Activated T-cell treated with anti-CD3 and anti-CD28 coated beads for 4 hours (primary cell): Measurements from ENCODE around the gene GPX7.

Experiments used
- DNase-seq: peaks from one replicate; pipeline ENCODE4 v3.0.0-alpha.2; 2020

GPX7 gene

GRCh38 chr1:52588535-52588934 lies 13.6 kb upstream of the GPX7 start:
- no peak for DNase-seq

DNA sequence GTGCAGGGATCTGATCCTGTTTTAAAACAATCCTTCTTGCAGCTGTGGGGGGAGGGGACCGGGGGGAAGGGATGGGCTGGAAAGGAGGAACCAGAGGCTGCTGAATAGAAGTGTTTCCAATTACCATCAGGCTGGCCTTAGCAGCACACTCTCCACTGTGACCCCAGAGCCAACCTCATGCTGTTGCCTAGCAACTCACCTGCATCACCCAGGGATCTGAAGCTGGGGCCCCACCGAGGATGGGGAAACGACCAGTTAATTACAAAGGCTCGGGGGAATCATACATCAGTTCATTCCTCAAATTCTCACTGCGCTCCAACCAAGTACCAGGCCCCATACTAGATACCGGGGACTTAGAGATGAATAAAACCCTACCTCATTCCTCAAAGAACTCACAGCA lies 11.9 kb upstream of the GPX7 start:
- no peak for DNase-seq

GRCh38 chr1:52592637-52593323 lies 9.4 kb upstream of the GPX7 start:
- DNase-seq: no peak

DNA sequence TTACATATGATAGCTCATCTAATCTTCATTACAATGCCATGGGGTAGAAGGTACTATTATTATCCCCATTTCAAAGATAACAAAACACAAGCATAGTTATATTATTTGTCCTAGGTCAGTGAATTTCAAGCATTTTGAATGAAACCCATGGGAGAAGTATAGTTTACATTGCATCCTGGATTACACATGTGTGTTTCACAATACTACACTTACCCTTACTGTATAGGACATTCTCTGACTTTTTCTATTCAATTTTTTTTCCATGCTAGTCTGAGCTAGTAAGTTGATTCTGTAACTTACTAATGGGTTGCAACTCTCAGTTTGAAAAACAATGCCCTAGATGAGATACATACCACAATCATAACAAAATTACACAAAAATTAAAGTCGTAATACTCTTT lies 8.7 kb upstream of the GPX7 start:
- no peak for DNase-seq

DNA sequence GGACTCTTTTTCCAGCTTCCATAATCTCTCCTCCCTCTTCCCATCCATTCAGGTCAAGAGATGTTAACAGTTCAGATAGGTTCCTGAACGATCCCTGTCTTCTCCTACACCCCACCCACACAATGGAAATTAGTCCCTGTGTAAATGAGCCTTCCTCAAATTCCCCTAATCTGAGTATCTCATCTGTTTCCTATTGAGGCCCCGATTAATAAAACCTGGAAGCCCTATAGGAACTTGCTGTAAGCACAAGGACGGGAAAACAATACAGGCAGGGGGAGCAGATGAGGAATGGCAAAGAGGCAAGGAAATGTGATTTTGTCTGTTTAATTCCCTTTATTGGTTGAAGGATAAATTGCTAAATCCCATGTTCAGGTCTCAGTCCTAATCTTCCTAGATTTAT lies 7.1 kb upstream of the GPX7 start:
- no peak for DNase-seq

GRCh38 chr1:52597912-52598311 lies 4.3 kb upstream of the GPX7 start:
- DNase-seq: no peak

- no peak for DNase-seq
Measured at GRCh38 chr1:52598729-52599128, 3.4 kb upstream of the GPX7 start.

- no peak for DNase-seq
Measured at GRCh38 chr1:52599236-52599635, 2.9 kb upstream of the GPX7 start.

GRCh38 chr1:52600533-52601179 lies 1.5 kb upstream of the GPX7 start:
- DNase-seq: no peak

GRCh38 chr1:52601519-52601918 lies 652 bp upstream of the GPX7 start:
- DNase-seq: no peak

GRCh38 chr1:52602856-52603600 lies 857 bp downstream of the GPX7 start:
- no peak for DNase-seq

DNA sequence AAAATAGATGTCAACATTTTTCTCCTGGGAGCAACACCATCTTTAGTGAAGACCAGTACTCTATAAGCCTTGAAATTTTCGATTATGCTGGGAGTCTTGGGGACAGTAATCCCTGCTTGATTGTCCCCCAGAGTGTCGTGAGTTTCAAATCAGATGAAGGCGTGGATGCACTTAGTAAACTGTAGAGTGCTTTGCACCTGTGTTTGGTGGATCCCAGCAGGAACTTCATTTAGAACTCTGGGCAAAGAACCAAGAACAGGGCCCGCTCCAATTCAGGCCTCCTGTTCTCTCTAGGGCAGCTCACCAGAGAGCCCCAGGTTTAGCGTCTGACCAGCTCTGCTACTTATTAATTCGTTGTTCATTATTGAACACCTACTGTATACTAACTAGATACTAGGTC lies 1.5 kb downstream of the GPX7 start:
- no peak for DNase-seq

DNA sequence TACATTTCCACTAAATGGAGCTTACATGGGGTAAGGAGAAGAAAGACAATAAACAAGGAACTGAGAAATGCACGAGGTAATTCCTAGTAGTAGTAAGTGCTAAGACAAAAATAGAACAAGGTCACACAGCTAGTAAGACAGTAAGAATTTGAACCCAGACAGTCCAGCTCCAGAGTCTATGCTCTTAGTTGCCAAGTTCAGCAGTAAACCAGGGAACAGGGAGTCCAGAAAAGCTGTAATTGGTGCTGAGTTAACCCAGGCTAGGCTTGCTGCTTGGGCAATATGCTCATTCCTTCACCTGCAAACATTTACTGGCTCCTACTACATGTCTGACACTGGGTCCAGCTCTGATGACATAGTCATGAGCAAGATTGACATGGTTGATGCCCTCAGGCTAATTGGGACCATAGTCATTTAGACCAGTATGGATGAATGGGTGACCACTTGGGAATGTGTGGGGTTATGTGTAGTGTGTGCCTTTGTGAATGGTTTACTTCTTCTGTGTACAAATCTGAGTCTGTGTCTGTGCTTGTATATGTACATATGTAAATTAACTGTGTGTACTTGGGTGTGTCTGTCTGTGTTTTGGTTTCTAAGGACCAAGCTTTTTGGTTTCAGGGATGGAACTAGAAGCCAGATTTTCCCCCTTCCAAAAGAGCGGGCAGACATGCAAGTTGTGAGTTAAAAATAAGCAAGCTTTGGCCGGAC lies 2.0 kb downstream of the GPX7 start:
- DNase-seq: no peak

- no peak for DNase-seq
Measured at GRCh38 chr1:52613636-52614373, 11.6 kb downstream of the GPX7 start.

DNA sequence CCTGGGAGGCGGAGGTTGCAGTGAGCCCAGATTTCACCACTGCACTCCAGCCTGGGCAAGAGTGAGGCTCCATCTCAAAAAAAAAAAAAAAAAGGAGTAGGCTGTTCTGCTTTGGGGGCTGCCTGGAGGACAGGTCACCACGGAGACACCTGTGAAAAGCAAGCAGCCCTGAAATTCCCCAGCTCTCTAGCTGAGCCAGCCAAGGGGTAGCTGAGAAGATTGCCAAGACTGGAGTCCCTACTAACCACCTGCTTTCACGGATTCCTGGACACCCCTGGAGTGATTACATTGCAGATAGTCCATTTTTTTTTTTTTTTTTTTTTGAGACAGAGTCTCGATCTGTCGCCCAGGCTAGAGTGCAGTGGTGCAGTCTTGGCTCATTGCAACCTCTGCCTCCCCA lies 12.5 kb downstream of the GPX7 start:
- no peak for DNase-seq

DNA sequence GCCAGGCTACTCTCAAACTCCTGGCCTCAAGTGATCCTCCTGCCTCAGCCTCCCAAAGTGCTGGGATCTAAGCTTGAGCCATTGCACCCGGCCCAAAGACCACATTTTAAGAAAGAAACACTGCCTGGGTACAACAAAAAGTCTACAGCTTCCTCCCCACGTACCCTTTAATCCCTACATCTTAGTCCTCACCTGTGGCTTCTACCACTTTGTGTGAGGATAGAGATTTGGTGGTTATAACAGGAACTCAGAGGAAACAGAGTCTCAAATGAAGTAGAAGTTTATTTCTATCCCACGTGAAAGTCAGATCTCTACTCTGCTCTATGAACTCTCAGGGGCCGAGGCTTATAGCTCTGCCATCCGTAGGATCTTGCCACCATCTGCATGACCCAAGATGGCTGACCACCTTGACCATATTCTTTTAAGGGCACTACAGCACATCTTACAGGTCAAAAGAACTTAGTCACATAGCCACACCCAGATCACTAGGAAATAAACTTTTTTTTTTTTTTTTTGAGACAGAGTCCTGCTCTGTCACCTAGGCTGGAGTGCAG lies 13.4 kb downstream of the GPX7 start:
- no peak for DNase-seq

- DNase-seq: no peak
Measured at GRCh38 chr1:52621950-52622349, 19.8 kb downstream of the GPX7 start.

DNA sequence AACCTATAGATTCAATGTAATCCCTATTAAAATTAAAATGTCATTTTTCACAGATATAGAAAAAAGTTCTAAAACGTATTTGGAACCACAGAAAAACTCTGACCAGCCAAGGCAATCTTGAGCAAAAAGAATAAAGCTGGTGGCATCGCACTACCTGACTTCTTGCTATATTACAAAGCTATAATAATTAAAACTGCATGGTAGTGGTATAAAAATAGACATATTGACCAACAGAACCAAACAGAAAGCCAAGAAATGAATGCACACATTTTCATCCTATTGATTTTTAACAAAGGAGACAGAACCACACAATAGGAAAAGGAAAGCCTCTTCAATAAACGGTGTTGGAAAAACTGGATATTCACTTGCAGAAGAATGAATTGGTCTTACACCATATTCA lies 21.6 kb downstream of the GPX7 start:
- DNase-seq: no peak

GRCh38 chr1:52627028-52627427 lies 24.9 kb downstream of the GPX7 start:
- no peak for DNase-seq

DNA sequence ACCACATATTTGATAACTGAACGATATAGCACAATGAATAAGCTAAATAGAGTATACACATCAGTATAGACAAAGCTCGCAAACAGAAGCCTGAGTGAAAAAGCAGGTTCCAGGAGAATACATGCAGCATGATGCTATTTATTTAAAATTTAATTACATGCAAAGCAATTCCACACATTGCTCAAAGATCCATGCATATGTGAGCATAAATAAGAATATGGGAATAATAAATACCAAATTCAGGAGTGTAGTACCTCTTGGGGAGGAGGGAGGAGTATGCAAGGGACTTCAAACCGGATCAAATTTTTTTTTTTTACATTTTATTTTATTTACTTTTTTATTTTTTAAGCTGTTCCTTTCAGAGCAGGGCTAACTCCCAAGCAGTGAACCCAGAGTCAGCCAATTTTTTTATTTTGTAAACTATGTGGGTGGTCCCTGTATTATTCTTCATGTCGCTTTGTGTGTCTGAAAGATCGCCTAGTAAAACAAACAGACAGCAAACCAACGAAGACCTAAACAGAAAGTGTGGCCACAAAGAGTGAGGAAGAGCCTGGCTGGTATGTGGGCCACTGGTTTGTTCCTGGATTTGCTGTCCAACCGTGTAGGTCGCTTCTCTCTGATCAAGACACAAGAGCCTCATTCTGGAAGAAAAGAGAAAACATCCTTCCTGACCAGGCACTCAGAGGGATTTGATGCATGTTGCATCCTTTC lies 26.6 kb downstream of the GPX7 start:
- DNase-seq: no peak

- no peak for DNase-seq
Measured at GRCh38 chr1:52629325-52629643, 27.1 kb downstream of the GPX7 start.

GRCh38 chr1:52629667-52630066 lies 27.5 kb downstream of the GPX7 start:
- DNase-seq: no peak
